ENCODE measurements around the gene QSOX2. TPM values are rescaled to one million over a fixed set of nuclear protein-coding genes. Genes with fewer than 3 reads are reported as not detected.

Gene QSOX2
- total and polyA plus RNA-seq, 8 donors: 1.5 to 33.5 (median 5.4) TPM

DNA sequence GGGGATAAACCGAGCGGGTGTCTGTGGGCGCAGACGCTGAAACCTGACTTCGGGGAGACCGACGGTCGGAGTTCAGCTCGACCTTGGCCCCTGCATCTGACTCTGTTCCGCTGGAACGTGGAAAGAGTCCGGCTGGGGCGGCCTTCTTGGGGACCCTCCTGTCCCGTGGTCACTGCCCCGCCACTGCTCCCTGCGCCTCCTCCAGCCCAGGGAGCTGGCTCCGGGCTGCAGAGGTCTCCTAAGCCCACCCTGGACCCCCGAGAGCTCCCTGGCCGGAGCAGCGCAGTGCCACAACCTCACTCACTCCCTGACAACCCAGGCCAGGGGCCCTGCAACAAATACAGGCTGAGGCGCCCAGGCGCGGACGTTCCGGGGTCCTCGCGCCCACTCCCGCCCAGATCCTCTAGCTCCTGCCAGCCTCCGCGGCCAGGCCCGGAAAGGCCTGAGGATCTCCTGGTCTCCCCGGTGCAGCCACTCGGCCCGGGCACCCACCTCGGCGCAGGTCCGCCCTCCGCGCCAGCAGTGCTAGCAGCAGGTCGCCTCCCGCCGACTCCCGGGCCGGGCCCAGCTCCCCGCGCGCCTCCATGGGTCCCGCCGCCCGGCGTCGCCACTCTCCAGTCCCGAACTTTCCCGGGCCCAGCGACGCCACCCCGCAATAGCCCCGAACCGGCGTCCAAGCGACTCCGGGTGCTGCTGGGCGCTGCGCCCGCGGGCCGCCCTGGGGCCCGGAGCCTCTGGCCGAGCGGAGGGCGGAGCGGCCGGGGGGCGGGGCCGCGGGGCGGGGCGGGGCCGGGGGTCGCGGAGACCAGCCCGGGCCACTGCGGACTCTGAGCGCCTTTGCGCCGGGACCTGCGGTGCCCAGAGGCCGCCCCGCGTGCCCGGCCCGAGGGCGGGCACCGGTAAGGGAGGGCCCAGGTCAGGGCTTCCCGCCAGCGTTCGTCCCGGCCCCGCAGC lies 42.9 kb downstream of the QSOX2 start:
- Histone ChIP-seq H3K9me3 (no peaks in the 10 kb centered on the region), H3K4me1 (peaks cover 3 to 44% (median 15%) of the 10 kb centered on the region in 4 donors), H3K4me3 (no peak overlapping the region), H3K27me3 (peaks cover 52 to 82% (median 80%) of the 10 kb centered on the region in 3 donors), H3K27ac (no peak overlapping the region), H3K36me3 (peaks cover 0 to 9% (median 6%) of the 10 kb centered on the region in 4 donors)
- 12 to 23% (median 18%) methylated on average over 14 to 99 of the region's 99 CpGs for WGBS, 5 donors
- intact Hi-C loops (cut with DNase I; ENCODE audit: low total_unique reads): no loop called here
- DNase-seq: no peak
- TF ChIP-seq, protein P1, sequence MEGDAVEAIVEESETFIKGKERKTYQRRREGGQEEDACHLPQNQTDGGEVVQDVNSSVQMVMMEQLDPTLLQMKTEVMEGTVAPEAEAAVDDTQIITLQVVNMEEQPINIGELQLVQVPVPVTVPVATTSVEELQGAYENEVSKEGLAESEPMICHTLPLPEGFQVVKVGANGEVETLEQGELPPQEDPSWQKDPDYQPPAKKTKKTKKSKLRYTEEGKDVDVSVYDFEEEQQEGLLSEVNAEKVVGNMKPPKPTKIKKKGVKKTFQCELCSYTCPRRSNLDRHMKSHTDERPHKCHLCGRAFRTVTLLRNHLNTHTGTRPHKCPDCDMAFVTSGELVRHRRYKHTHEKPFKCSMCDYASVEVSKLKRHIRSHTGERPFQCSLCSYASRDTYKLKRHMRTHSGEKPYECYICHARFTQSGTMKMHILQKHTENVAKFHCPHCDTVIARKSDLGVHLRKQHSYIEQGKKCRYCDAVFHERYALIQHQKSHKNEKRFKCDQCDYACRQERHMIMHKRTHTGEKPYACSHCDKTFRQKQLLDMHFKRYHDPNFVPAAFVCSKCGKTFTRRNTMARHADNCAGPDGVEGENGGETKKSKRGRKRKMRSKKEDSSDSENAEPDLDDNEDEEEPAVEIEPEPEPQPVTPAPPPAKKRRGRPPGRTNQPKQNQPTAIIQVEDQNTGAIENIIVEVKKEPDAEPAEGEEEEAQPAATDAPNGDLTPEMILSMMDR (IDR thresholded peaks at IDR 0.05): no peak
- no peak for TF ChIP-seq POLR2AphosphoS5 (IDR thresholded peaks at IDR 0.05)
- no peak for TF ChIP-seq EP300 (IDR thresholded peaks at IDR 0.05)
- TF ChIP-seq POLR2A (IDR thresholded peaks at IDR 0.05): no peak

DNA sequence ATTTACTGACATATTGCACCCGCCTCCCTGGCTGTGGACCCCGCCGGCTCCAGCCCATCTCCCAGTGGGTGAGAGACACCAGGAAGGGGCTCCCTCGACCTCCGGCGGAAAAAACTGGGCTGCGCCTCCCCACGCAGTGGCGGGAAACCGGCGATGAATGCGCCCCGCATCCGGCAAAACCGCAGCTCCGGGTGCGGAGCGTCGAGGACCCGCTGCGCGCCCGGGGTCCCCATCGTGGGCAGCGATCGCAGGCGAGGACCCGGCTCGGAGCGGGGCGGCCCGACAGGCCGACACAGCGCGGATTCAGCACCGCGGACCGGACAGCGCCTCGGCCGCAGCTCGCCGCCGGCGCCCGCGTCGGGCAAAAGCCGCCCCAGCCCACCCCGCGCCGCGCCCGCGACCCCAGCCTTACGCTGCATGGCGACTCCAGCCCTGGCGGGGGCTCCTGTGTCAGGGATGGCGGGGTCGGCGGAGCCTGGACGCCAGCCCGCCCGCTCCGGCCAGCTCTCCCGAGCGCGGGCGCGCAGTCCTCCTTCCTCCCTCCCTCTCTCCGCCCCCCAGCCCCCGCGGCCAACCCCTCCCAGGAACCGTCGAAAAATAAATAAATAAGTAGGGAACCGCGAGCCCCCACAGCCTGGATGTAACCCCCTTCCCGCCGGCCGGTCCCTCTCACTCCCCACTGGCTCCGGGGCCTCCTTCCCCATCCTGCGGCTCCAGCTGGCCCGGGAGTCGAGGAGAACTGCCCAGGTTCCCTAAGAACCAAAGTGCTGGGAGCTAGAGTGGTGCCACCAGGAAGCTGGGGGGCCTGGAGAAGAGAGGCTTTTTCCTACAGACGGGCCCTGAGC lies 43.8 kb downstream of the QSOX2 start:
- WGBS, 5 donors: 7 to 12% (median 10%) methylated on average over 26 to 85 of the region's 85 CpGs
- H3K4me1 ChIP-seq: peaks cover 3 to 44% (median 15%) of the 10 kb centered on the region in 4 donors
- peak in 1 of 2 donors; percentile 78 for DNase-seq
- H3K27ac ChIP-seq: no peak overlapping the region
- H3K9me3 ChIP-seq: no peaks in the 10 kb centered on the region
- no peak for TF ChIP-seq EP300 (IDR thresholded peaks at IDR 0.05)
- TF ChIP-seq POLR2A (IDR thresholded peaks at IDR 0.05): no peak
- TF ChIP-seq POLR2AphosphoS5 (IDR thresholded peaks at IDR 0.05): no peak
- TF ChIP-seq, protein P1 (IDR thresholded peaks at IDR 0.05): no peak
- peaks cover 52 to 91% (median 89%) of the 10 kb centered on the region in 3 donors for H3K27me3 ChIP-seq
- peaks cover 0 to 6% (median 2%) of the 10 kb centered on the region in 4 donors for H3K36me3 ChIP-seq
- no peak overlapping the region for H3K4me3 ChIP-seq
- intact Hi-C loops (cut with DNase I; ENCODE audit: low total_unique reads): no loop called here

DNA sequence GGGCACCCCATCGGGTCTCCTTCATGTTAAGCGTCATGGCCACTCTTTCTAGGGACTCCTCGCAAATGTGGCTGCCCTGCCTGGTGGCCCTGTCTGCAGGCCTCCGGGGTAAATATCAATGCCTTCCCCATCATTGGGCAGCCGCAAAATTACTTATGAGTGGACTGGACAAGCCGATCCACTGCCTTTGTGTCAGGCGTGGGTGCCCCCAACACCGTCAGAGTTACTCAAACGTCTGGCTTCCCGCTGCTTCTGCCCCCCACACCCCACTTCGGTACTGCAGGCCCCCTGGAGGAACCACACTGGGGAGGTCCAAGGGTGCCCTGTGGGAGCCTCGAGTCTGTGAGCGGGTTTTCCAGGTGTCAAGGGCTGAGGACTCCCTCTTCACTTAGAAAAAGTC lies 44.4 kb downstream of the QSOX2 start:
- H3K4me3 ChIP-seq: no peak overlapping the region
- TF ChIP-seq POLR2A (IDR thresholded peaks at IDR 0.05) (no peak), POLR2AphosphoS5 (IDR thresholded peaks at IDR 0.05) (no peak), EP300 (IDR thresholded peaks at IDR 0.05) (no peak)
- TF ChIP-seq, protein P1 (IDR thresholded peaks at IDR 0.05): no peak
- 46 to 66% (median 58%) methylated on average over 7 to 13 of the region's 13 CpGs for WGBS, 5 donors
- H3K9me3 ChIP-seq: no peaks in the 10 kb centered on the region
- H3K36me3 ChIP-seq: peaks cover 0 to 5% (median 0%) of the 10 kb centered on the region in 4 donors
- no peak for DNase-seq
- peaks cover 52 to 97% (median 96%) of the 10 kb centered on the region in 3 donors for H3K27me3 ChIP-seq
- no peak overlapping the region for H3K27ac ChIP-seq
- intact Hi-C loops (cut with DNase I; ENCODE audit: low total_unique reads): no loop called here
- peaks cover 3 to 44% (median 15%) of the 10 kb centered on the region in 4 donors for H3K4me1 ChIP-seq

DNA sequence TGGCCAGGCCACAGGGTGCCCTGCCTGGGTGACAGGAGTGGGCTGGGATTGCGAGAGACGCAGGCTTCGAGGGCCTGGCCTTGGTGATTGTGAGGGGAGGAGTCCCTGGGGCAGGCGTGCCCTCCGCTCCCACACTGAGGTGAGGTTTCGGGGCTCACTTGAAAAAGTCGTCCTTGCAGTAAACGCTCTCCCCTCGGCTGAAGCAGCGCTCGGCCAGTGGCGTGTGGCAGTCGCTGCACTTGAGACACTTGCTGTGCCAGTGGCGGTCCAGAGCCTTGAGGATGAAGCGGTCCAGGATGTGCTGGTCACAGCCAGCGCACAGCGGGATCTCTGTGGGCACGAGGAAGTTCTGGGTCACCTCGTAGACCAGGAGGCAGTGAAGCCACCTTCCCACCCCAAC lies 45.2 kb downstream of the QSOX2 start:
- no peaks in the 10 kb centered on the region for H3K9me3 ChIP-seq
- TF ChIP-seq, protein P1 (IDR thresholded peaks at IDR 0.05): no peak
- TF ChIP-seq POLR2A (IDR thresholded peaks at IDR 0.05) (no peak), POLR2AphosphoS5 (IDR thresholded peaks at IDR 0.05) (no peak), EP300 (IDR thresholded peaks at IDR 0.05) (no peak)
- 50 to 62% (median 55%) methylated on average over 11 to 19 of the region's 19 CpGs for WGBS, 5 donors
- H3K27ac ChIP-seq: no peak overlapping the region
- no peak for DNase-seq
- H3K36me3 ChIP-seq: no peaks in the 10 kb centered on the region
- peaks cover 3 to 44% (median 15%) of the 10 kb centered on the region in 4 donors for H3K4me1 ChIP-seq
- peaks cover 52 to 100% (median 100%) of the 10 kb centered on the region in 3 donors for H3K27me3 ChIP-seq
- intact Hi-C loops (cut with DNase I; ENCODE audit: low total_unique reads): no loop called here
- no peak overlapping the region for H3K4me3 ChIP-seq

Data from stomach (tissue), 9 donors.